Neutrophil (primary cell): ENCODE measurements around the gene SC5D.
A peak's percentile ranks its signal among the peaks of the same experiment; 100 is the strongest.

ENCODE experiments used
- H3K27ac ChIP-seq: fragments of 200-600 bp; sonication (generic); 2 replicates; pipeline ENCODE4 v1.5.1; 2016; ENCODE audit warnings: mild to moderate bottlenecking, moderate library complexity
- H3K27me3 ChIP-seq: fragments of 200-600 bp; sonication (generic); 2 replicates; pipeline ENCODE4 v1.6.0; 2016; ENCODE audit warnings: mild to moderate bottlenecking
- H3K36me3 ChIP-seq: fragments of 200-600 bp; sonication (generic); 2 replicates; pipeline ENCODE4 v1.5.1; 2017
- H3K4me1 ChIP-seq, 2 experiments: fragments of 200-600 bp in 1 of 2; sonication (generic) in 1 of 2; 1 replicate in 1 of 2; 2 replicates in 1 of 2; pipeline versions ENCODE4 v1.5.1 to v1.6.1; 2013 to 2016; ENCODE audit warnings: low read depth in 1 of 2, low read length in 1 of 2, mild to moderate bottlenecking in 1 of 2, moderate library complexity in 1 of 2; ENCODE audit not compliant: control insufficient read depth in 1 of 2, insufficient read depth in 1 of 2
- H3K4me3 ChIP-seq, 2 experiments: fragments of 200-600 bp in 1 of 2; sonication (generic) in 1 of 2; 1 replicate in 1 of 2; 2 replicates in 1 of 2; pipeline ENCODE4 v1.5.1; 2013 to 2016; ENCODE audit warnings: low read depth in 1 of 2, low read length in 1 of 2, mild to moderate bottlenecking in 1 of 2, moderate library complexity in 1 of 2
- H3K9me3 ChIP-seq: fragments of 200-600 bp; sonication (generic); 2 replicates; pipeline ENCODE4 v1.5.1; 2016
- TF ChIP-seq, protein P1 (sequence below): fragments of 200-600 bp; sonication (generic); IDR thresholded peaks from 2 replicates; pipeline ENCODE4 v1.5.1; 2016; ENCODE audit warnings: antibody characterized with exemption

Gene SC5D

DNA sequence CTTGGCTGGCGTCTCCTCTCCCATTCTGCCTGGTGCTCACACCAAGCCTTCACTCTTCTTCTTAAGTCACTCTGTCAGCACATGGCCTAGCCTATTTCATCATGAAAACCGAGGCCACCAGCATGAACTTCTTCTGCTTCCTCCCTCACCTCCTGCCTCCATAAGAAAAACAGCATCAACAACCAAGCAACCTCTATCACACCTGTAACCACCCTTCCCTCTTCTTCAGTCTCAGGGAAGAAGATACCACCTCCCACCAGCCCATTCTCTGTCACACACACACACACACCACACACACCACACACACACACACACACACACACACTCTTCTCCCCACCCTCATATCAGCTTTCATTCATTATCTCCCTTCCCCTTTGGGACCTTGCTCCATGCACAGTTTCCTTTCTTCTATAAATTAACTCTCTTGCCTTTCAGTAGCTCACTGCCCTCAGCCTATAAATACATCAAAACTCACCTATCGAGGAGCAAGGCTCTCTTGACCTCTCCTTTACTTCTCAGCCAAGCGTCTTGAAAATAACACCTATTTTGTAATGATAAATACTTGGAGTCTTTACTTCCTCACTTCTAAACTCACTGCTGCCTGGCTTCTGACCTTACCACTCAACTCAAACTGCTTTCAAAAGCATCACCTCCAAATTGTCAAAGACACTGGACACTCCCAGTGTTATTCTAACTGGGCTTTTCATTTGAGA is 36.6 kb downstream of the SC5D start:
- Histone ChIP-seq H3K4me1 (peaks cover 10 to 15% of the 10 kb centered on the region in 2 experiments), H3K4me3 (no peak overlapping the region), H3K9me3 (no peaks in the 10 kb centered on the region), H3K27ac (peak overlapping the region; percentile 50), H3K27me3 (peaks cover 7% of the 10 kb centered on the region), H3K36me3 (no peaks in the 10 kb centered on the region)
- TF ChIP-seq, protein P1, sequence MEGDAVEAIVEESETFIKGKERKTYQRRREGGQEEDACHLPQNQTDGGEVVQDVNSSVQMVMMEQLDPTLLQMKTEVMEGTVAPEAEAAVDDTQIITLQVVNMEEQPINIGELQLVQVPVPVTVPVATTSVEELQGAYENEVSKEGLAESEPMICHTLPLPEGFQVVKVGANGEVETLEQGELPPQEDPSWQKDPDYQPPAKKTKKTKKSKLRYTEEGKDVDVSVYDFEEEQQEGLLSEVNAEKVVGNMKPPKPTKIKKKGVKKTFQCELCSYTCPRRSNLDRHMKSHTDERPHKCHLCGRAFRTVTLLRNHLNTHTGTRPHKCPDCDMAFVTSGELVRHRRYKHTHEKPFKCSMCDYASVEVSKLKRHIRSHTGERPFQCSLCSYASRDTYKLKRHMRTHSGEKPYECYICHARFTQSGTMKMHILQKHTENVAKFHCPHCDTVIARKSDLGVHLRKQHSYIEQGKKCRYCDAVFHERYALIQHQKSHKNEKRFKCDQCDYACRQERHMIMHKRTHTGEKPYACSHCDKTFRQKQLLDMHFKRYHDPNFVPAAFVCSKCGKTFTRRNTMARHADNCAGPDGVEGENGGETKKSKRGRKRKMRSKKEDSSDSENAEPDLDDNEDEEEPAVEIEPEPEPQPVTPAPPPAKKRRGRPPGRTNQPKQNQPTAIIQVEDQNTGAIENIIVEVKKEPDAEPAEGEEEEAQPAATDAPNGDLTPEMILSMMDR = no peak

DNA sequence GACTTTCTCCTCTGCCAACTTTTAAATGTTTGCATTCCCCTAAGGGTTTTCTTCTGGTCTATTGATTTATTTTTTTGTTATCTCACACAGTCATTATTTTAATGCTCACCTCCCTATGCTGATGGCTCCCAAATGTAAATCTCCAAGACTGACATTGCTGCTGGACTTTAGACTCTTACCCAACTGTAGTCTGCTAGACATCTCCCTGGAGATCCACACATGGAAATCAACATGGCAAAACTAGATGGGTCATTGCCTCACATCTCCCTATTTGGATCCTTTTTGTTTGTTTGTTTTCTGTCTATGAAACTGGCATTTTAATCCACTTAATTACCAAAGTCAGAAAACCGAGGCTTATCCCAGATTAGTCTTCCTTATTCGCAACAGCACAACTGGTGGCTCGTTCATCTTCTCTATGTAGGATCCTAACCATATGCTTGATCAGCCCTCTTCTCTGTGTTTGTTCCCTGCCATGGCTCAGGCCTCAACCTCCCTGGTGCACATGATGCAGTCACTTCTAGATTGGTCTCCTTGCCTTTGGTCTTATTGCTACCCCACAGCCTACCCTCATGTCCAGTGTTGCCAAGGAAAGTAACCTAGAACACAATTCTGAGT is 37.3 kb downstream of the SC5D start:
- no peaks in the 10 kb centered on the region for H3K36me3 ChIP-seq
- H3K27me3 ChIP-seq = peaks cover 13% of the 10 kb centered on the region
- H3K4me1 ChIP-seq = peaks cover 10 to 15% of the 10 kb centered on the region in 2 experiments
- peak overlapping the region; percentile 50 for H3K27ac ChIP-seq
- TF ChIP-seq, protein P1 = no peak
- H3K9me3 ChIP-seq = no peaks in the 10 kb centered on the region
- H3K4me3 ChIP-seq = no peak overlapping the region

DNA sequence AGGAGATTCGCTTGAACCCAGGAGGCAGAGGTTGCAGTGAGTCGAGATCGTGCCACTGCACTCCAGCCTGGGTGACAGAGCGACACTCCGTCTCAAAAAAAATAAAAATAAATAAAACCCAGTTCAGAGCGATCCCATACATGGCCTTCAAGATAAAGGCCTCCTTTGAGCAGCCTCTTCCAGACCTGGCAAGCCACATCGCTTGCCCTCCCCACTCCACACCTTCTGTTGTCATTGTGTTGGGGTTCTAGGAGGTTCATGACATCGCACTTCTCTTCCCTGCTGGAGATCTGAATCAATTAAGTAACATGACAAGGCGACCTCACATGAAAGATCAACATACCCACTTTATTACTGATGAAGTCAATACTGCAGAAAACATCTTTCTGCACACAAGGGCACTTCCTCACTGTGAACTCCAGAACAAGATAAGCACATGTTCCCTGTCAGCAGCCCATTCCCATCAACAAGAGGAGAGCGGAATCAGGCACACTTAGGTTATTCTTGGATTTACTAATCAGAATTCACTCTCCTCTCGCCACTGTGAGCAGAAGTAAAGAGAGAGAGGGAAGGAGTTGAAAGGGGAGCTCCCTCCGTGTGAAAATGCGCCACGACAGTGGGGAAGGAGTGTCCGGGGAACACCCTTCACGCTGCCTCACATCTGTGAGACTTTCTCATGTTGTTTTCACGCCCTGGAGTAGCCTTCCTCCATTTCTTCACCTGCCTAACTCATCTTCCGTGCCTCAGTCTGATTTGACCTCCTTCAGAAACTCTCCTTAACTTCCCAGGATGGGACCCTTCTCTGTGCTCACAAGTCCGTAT is 38.3 kb downstream of the SC5D start:
- no peaks in the 10 kb centered on the region for H3K36me3 ChIP-seq
- peaks cover 10 to 15% of the 10 kb centered on the region in 2 experiments for H3K4me1 ChIP-seq
- H3K9me3 ChIP-seq = no peaks in the 10 kb centered on the region
- no peak overlapping the region for H3K4me3 ChIP-seq
- peaks cover 13% of the 10 kb centered on the region for H3K27me3 ChIP-seq
- TF ChIP-seq, protein P1 = no peak
- H3K27ac ChIP-seq = no peak overlapping the region

DNA sequence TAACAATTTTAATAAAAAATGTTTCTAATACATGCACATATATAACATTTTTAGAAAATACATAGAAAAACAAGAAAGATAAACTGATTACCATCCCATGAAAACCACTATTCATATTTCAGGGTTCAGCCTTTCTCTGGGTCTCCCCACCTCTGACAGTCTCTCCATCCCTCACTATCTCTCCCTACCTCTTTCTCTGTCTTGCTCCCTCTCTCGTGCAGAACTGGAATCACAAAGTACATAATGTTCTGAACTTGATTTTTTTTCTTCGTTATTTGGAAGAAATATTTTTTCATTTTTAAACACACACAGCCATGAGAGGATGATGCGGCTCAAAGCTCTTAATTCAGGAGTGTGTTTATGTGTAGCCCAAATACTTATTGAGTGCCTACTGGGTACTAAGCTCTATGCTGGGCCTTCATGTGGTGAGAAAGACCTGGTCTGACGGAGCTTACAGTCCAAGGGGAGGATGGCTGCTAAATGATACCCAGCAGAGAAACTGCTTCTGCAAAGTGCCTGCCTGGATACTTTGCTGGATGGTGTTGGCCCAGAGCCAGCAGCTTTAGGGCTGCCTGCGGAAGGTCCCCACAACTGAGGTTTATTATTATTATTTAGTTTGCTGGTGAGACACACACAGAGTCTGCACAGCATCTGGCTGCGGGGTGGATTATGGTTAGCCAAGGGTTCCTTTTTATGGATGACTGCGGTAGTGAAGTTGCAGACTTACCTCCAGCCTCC is 42.6 kb downstream of the SC5D start:
- H3K36me3 ChIP-seq = no peaks in the 10 kb centered on the region
- TF ChIP-seq, protein P1 = no peak

DNA sequence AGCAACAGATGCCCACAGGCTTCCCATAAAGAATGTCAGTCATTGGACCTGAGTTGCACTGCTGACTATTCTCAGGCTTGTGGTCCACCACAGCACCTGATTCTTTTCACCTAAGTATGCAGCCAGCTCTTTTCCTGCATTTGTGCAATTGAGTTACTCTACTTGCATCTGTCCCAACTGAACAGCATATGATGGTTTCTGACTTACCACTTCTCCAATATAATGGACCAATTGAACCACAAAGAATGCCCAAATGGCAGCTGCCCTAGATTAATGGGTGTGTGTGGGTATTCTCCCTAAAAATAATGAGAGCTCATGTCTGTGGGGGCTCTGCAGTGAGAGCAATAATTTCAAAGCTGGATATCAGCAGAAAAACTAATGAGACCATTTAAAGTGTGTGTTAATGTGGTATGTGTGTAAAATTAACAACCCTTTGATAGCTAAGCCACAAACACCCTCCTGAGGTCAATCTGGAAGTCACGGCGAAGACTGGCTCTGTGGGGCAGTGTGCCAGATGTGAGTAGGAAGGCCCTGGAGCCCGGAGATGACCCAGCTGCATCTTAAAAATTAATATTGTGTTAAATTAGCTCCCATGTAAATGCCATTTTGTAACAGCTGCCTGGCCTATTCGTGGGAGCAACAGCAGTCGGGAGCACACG is 43.8 kb downstream of the SC5D start:
- TF ChIP-seq, protein P1 = no peak
- H3K4me1 ChIP-seq = peaks cover 18 to 21% of the 10 kb centered on the region in 2 experiments
- no peak overlapping the region for H3K4me3 ChIP-seq
- no peaks in the 10 kb centered on the region for H3K9me3 ChIP-seq
- H3K27me3 ChIP-seq = peaks cover 13% of the 10 kb centered on the region
- H3K36me3 ChIP-seq = no peaks in the 10 kb centered on the region
- H3K27ac ChIP-seq = no peak overlapping the region

More for the DNA sequence above, 42.6 kb downstream of the SC5D start:
- H3K4me1 ChIP-seq = peaks cover 5 to 8% of the 10 kb centered on the region in 2 experiments
- H3K27me3 ChIP-seq = peaks cover 13% of the 10 kb centered on the region
- no peak overlapping the region for H3K4me3 ChIP-seq
- H3K9me3 ChIP-seq = no peaks in the 10 kb centered on the region
- no peak overlapping the region for H3K27ac ChIP-seq
